ENCODE measurements around the gene PRKAR1B.

The PRKAR1B gene

DNA sequence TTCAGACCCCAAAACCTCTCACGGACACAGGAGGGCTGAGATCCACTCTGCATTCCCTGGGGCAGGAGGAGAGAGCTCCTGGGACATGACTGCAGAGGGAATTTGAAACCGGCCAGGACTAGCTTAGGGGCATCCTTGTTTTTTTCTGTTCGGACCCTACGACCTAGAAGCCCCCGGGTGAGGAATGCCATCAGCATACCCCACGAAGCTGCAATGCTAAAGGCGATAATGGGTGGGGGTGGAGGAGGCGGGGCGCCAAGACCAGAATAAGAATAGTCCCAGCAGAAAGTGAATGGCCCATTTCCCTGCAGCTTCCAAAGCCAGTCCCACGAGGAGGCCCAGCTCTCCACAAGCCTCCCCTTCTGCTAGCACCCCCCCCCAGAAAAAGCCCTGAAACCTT is 211.5 kb downstream of the PRKAR1B start:
- H3K36me3 ChIP-seq (ENCODE audit: insufficient read depth, low read length), result no peaks in the 10 kb centered on the region
- TF ChIP-seq EZH2 (IDR thresholded peaks at IDR 0.05; ENCODE audit: borderline replicate concordance, low read length), result no peak
- TF ChIP-seq, protein P1, sequence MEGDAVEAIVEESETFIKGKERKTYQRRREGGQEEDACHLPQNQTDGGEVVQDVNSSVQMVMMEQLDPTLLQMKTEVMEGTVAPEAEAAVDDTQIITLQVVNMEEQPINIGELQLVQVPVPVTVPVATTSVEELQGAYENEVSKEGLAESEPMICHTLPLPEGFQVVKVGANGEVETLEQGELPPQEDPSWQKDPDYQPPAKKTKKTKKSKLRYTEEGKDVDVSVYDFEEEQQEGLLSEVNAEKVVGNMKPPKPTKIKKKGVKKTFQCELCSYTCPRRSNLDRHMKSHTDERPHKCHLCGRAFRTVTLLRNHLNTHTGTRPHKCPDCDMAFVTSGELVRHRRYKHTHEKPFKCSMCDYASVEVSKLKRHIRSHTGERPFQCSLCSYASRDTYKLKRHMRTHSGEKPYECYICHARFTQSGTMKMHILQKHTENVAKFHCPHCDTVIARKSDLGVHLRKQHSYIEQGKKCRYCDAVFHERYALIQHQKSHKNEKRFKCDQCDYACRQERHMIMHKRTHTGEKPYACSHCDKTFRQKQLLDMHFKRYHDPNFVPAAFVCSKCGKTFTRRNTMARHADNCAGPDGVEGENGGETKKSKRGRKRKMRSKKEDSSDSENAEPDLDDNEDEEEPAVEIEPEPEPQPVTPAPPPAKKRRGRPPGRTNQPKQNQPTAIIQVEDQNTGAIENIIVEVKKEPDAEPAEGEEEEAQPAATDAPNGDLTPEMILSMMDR (IDR thresholded peaks at IDR 0.05; ENCODE audit: low read length), result no peak
- H3F3A ChIP-seq (ENCODE audit: insufficient read depth, low read length), result no peaks in the 10 kb centered on the region
- no peak overlapping the region for H3K4me2 ChIP-seq (ENCODE audit: low read length)
- no peak overlapping the region for H3K27ac ChIP-seq (ENCODE audit: low read depth, low read length, poor library complexity, severe bottlenecking)
- H4K20me1 ChIP-seq (ENCODE audit: insufficient read depth, low read length), result no peaks in the 10 kb centered on the region
- H3K79me2 ChIP-seq (ENCODE audit: insufficient read depth, low read length), result no peaks in the 10 kb centered on the region
- no peaks in the 10 kb centered on the region for H3K4me1 ChIP-seq (ENCODE audit: insufficient read depth, low read length, severe bottlenecking)
- no peak overlapping the region for H3K4me3 ChIP-seq (ENCODE audit: low read depth, low read length, poor library complexity, severe bottlenecking)
- no peak overlapping the region for H2AFZ ChIP-seq (ENCODE audit: low read length)
- no peaks in the 10 kb centered on the region for H3K9me3 ChIP-seq (ENCODE audit: low read length)
- no peak overlapping the region for H3K9ac ChIP-seq (ENCODE audit: low read length)
- no peaks in the 10 kb centered on the region for H3K9me2 ChIP-seq (ENCODE audit: low read depth, low read length)
- no peaks in the 10 kb centered on the region for H3K27me3 ChIP-seq (ENCODE audit: insufficient read depth, low read length)

DNA sequence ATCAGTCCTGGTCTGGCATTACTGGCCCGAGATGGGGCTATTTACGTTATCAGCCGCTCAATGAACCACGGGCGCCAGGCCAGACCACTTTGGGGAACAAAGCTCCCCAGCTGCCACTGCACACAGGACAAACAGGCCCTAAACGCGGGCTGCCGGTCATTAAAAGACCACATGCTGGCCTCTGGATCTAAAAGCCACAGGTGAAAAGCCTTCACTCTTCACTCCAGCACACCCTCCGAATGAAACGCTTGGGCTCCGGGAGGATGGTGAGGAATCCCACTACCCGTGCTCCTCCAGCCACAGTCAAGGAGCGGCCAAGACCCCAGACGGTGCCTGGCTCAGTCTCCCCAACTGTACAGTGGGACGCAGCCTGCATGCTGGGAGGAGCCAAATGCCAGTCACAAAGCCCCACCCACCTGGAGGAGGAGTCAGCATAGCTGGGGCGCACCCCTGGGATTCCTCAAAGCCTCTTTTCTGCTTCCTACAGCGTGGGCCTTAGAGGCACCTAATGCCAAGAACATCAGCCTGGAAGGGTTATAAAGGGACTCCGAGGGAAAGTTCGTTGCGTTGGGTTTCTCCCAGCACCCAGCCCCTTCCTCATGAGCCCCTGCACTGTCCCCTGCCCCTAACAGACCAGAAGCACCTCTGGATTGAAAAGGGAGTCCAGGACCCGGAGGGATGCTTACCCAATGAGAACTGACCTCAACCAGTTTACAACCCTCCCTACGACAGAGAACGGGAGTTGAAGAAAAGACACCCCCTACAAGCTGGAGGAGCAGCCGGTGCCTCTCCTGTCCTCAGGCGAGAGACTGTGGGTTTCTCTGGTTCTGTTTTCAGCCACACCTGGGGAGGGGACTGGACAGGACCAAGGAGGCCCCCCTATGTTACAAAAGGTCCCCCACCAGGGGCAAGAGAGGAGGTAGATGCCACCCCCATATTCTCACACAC is 212.2 kb downstream of the PRKAR1B start:
- H3K9me3 ChIP-seq (ENCODE audit: low read length), result no peaks in the 10 kb centered on the region
- TF ChIP-seq EZH2 (IDR thresholded peaks at IDR 0.05; ENCODE audit: borderline replicate concordance, low read length), result no peak
- TF ChIP-seq, protein P1 (IDR thresholded peaks at IDR 0.05; ENCODE audit: low read length), result no peak
- no peaks in the 10 kb centered on the region for H3K27me3 ChIP-seq (ENCODE audit: insufficient read depth, low read length)
- H3K9ac ChIP-seq (ENCODE audit: low read length), result no peak overlapping the region
- H3F3A ChIP-seq (ENCODE audit: insufficient read depth, low read length), result no peaks in the 10 kb centered on the region
- H3K4me3 ChIP-seq (ENCODE audit: low read depth, low read length, poor library complexity, severe bottlenecking), result no peak overlapping the region
- no peaks in the 10 kb centered on the region for H3K36me3 ChIP-seq (ENCODE audit: insufficient read depth, low read length)
- no peak overlapping the region for H2AFZ ChIP-seq (ENCODE audit: low read length)
- H3K27ac ChIP-seq (ENCODE audit: low read depth, low read length, poor library complexity, severe bottlenecking), result no peak overlapping the region
- no peak overlapping the region for H3K4me2 ChIP-seq (ENCODE audit: low read length)
- H3K9me2 ChIP-seq (ENCODE audit: low read depth, low read length), result no peaks in the 10 kb centered on the region
- no peaks in the 10 kb centered on the region for H4K20me1 ChIP-seq (ENCODE audit: insufficient read depth, low read length)
- no peaks in the 10 kb centered on the region for H3K4me1 ChIP-seq (ENCODE audit: insufficient read depth, low read length, severe bottlenecking)
- H3K79me2 ChIP-seq (ENCODE audit: insufficient read depth, low read length), result no peaks in the 10 kb centered on the region

DNA sequence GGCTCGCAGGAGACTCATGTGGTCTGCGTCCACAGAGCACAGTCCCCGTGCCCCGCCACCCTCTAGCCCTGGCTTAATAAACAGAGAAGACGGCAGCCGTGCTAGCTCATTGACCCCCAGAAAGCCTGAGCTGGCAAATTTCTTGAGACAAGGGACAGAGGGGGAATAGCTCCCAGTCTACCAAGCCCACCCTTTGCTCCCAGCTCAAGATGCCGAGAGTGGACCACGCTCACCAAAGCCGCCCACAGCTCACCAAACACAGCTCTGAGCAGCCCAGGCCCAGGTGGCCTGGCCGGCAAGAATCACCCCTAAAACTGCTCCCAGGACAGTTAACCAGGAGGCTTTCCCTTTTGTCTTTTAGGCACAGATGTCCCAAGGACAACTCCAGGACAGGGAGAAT is 212.8 kb downstream of the PRKAR1B start:
- TF ChIP-seq EZH2 (IDR thresholded peaks at IDR 0.05; ENCODE audit: borderline replicate concordance, low read length), result no peak
- TF ChIP-seq, protein P1 (IDR thresholded peaks at IDR 0.05; ENCODE audit: low read length), result no peak
- Histone ChIP-seq H3K9me2 (ENCODE audit: low read depth, low read length) (no peaks in the 10 kb centered on the region), H3K4me2 (ENCODE audit: low read length) (no peak overlapping the region), H4K20me1 (ENCODE audit: insufficient read depth, low read length) (no peaks in the 10 kb centered on the region), H3K4me3 (ENCODE audit: low read depth, low read length, poor library complexity, severe bottlenecking) (no peak overlapping the region), H2AFZ (ENCODE audit: low read length) (no peak overlapping the region), H3K9ac (ENCODE audit: low read length) (no peak overlapping the region), H3K27me3 (ENCODE audit: insufficient read depth, low read length) (no peaks in the 10 kb centered on the region), H3K36me3 (ENCODE audit: insufficient read depth, low read length) (no peaks in the 10 kb centered on the region), H3K27ac (ENCODE audit: low read depth, low read length, poor library complexity, severe bottlenecking) (no peak overlapping the region), H3F3A (ENCODE audit: insufficient read depth, low read length) (no peaks in the 10 kb centered on the region), H3K9me3 (ENCODE audit: low read length) (no peaks in the 10 kb centered on the region), H3K79me2 (ENCODE audit: insufficient read depth, low read length) (no peaks in the 10 kb centered on the region), H3K4me1 (ENCODE audit: insufficient read depth, low read length, severe bottlenecking) (no peaks in the 10 kb centered on the region)

All from OCI-LY1 (cell line).